ENCODE data around the gene SMIM23.

The SMIM23 gene

DNA sequence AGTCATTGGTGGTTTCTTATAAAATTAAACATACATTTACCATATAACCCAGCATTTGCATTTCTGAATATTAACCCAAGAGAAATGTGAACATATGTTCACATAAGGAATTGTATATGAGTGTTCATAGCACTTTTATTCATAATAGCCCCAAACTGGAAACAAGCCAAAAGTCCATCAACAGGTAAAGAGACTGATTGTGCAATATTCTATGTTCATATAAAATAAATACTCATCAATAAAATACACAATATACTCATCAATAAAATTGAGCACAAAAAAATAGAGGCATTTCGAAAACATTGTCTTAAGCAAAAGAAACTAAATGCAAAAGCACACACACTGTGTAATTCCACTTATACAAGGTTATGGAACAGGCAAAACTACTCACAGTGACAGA lies 3.7 kb downstream of the SMIM23 start:
- no peak overlapping the region for H3K14ac ChIP-seq (ENCODE audit: low read length in 2 of 2)
- H2AFZ ChIP-seq (ENCODE audit: low read depth, low read length), result no peak overlapping the region
- H2BK12ac ChIP-seq (ENCODE audit: low read length in 2 of 2), result no peak overlapping the region
- no peak overlapping the region for H3K18ac ChIP-seq (ENCODE audit: low read depth in 1 of 2, low read length in 2 of 2)
- H2AK5ac ChIP-seq (ENCODE audit: low read length, severe bottlenecking), result no peak overlapping the region
- no peak overlapping the region for H3K4ac ChIP-seq (ENCODE audit: low read depth in 1 of 2, low read length in 2 of 2)
- H3K27ac ChIP-seq (ENCODE audit: low read length, poor library complexity, severe bottlenecking), result no peak overlapping the region
- no peaks in the 10 kb centered on the region for H3K4me1 ChIP-seq (ENCODE audit: control insufficient read depth, insufficient read depth, low read depth, low read length)
- H3K23ac ChIP-seq (ENCODE audit: low read length in 2 of 2), result no peak overlapping the region
- H3K9ac ChIP-seq (ENCODE audit: low read length), result no peak overlapping the region
- no peak overlapping the region for H3K4me3 ChIP-seq (ENCODE audit: insufficient read depth in 1 of 2, low read depth in 1 of 2, low read length in 2 of 2)
- H3K27me3 ChIP-seq (ENCODE audit: control insufficient read depth in 1 of 2, insufficient read depth in 1 of 2, low read length in 2 of 2), result peaks cover 13 to 15% of the 10 kb centered on the region in 2 experiments
- no peak overlapping the region for H2BK5ac ChIP-seq (ENCODE audit: low read depth, low read length, poor library complexity, severe bottlenecking)
- H4K91ac ChIP-seq (ENCODE audit: low read length), result no peak overlapping the region
- no peak overlapping the region for H4K8ac ChIP-seq (ENCODE audit: low read length)
- no peaks in the 10 kb centered on the region for H3K79me1 ChIP-seq (replicated peaks; ENCODE audit: low read length, poor library complexity, severe bottlenecking)
- H3K36me3 ChIP-seq (ENCODE audit: control insufficient read depth in 1 of 2, insufficient read depth in 2 of 2, low read depth in 1 of 2, low read length in 2 of 2), result no peaks in the 10 kb centered on the region
- H2BK120ac ChIP-seq (ENCODE audit: low read depth, low read length), result no peak overlapping the region
- WGBS, result 67% methylated on average over 1 of the region's 1 CpG
- no peak for DNase-seq
- no peaks in the 10 kb centered on the region for H3K9me3 ChIP-seq (ENCODE audit: control insufficient read depth, low read length)
- H2BK15ac ChIP-seq (ENCODE audit: low read depth, poor library complexity, severe bottlenecking), result no peak overlapping the region
- no peak overlapping the region for H3K4me2 ChIP-seq (ENCODE audit: low read length, poor library complexity, severe bottlenecking)

DNA sequence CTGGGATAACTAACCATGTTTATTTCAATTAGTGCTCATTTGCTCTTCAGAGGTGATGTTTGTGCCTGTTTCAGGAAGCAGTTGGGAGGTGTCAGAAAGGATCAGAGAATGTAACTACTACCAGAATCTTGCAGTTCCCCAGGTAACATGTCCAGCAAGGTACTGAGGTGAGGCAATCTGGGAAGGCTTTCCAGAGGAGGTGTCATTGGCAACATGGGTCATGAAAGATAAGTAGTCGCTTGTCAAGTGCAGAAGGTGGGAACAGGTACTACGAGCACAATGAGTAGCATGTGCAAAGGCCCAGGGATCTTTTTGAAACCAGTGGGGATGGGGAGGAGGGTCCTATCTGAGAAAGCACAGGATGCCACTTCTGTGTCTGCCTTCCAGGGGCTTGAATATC lies 4.8 kb downstream of the SMIM23 start:
- H2BK12ac ChIP-seq (ENCODE audit: low read length in 2 of 2), result no peak overlapping the region
- no peak overlapping the region for H3K4ac ChIP-seq (ENCODE audit: low read depth in 1 of 2, low read length in 2 of 2)
- no peak overlapping the region for H3K14ac ChIP-seq (ENCODE audit: low read length in 2 of 2)
- WGBS, result 80% methylated on average over 2 of the region's 2 CpGs
- H3K4me3 ChIP-seq (ENCODE audit: insufficient read depth in 1 of 2, low read depth in 1 of 2, low read length in 2 of 2), result no peak overlapping the region
- H3K79me1 ChIP-seq (replicated peaks; ENCODE audit: low read length, poor library complexity, severe bottlenecking), result no peaks in the 10 kb centered on the region
- H3K27me3 ChIP-seq (ENCODE audit: control insufficient read depth in 1 of 2, insufficient read depth in 1 of 2, low read length in 2 of 2), result peaks cover 13 to 15% of the 10 kb centered on the region in 2 experiments
- H2AFZ ChIP-seq (ENCODE audit: low read depth, low read length), result no peak overlapping the region
- H3K18ac ChIP-seq (ENCODE audit: low read depth in 1 of 2, low read length in 2 of 2), result no peak overlapping the region
- no peaks in the 10 kb centered on the region for H3K9me3 ChIP-seq (ENCODE audit: control insufficient read depth, low read length)
- no peak for DNase-seq
- no peak overlapping the region for H3K23ac ChIP-seq (ENCODE audit: low read length in 2 of 2)
- H2AK5ac ChIP-seq (ENCODE audit: low read length, severe bottlenecking), result no peak overlapping the region
- no peaks in the 10 kb centered on the region for H3K4me1 ChIP-seq (ENCODE audit: control insufficient read depth, insufficient read depth, low read depth, low read length)
- H4K91ac ChIP-seq (ENCODE audit: low read length), result no peak overlapping the region
- no peak overlapping the region for H2BK120ac ChIP-seq (ENCODE audit: low read depth, low read length)
- H3K4me2 ChIP-seq (ENCODE audit: low read length, poor library complexity, severe bottlenecking), result no peak overlapping the region
- H2BK5ac ChIP-seq (ENCODE audit: low read depth, low read length, poor library complexity, severe bottlenecking), result no peak overlapping the region
- H3K27ac ChIP-seq (ENCODE audit: low read length, poor library complexity, severe bottlenecking), result no peak overlapping the region
- H4K8ac ChIP-seq (ENCODE audit: low read length), result no peak overlapping the region
- no peaks in the 10 kb centered on the region for H3K36me3 ChIP-seq (ENCODE audit: control insufficient read depth in 1 of 2, insufficient read depth in 2 of 2, low read depth in 1 of 2, low read length in 2 of 2)
- no peak overlapping the region for H2BK15ac ChIP-seq (ENCODE audit: low read depth, poor library complexity, severe bottlenecking)
- H3K9ac ChIP-seq (ENCODE audit: low read length), result no peak overlapping the region

DNA sequence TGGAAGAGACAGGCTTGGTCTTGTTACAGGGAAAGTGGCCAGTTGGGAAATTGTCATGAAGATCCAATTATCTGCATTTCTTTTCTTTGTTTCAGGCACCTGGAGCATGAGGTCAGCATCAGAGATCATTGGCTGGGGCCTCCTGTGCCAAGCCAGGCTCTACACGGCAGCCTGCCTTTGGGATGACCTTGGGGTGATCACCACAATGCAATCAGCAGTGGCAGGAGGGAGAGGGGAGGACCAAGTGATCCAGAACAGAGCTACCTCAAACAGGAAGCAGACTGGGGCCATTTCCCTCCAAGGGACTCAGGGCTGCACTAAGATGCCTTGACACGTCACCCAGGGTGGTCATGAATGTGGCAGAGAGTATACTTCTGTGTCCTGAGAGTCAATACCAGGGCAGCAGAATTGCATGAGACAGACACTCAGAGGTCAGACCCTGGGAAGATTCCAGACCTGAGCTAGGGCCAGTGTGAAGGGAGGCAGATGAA lies 8.9 kb downstream of the SMIM23 start:
- no peak overlapping the region for H4K8ac ChIP-seq (ENCODE audit: low read length)
- no peak overlapping the region for H3K14ac ChIP-seq (ENCODE audit: low read length in 2 of 2)
- no peak overlapping the region for H3K4ac ChIP-seq (ENCODE audit: low read depth in 1 of 2, low read length in 2 of 2)
- H4K91ac ChIP-seq (ENCODE audit: low read length), result no peak overlapping the region
- no peak overlapping the region for H3K4me2 ChIP-seq (ENCODE audit: low read length, poor library complexity, severe bottlenecking)
- H3K9me3 ChIP-seq (ENCODE audit: control insufficient read depth, low read length), result no peaks in the 10 kb centered on the region
- no peak overlapping the region for H2BK12ac ChIP-seq (ENCODE audit: low read length in 2 of 2)
- H3K79me1 ChIP-seq (replicated peaks; ENCODE audit: low read length, poor library complexity, severe bottlenecking), result no peaks in the 10 kb centered on the region
- H2AK5ac ChIP-seq (ENCODE audit: low read length, severe bottlenecking), result no peak overlapping the region
- H3K23ac ChIP-seq (ENCODE audit: low read length in 2 of 2), result no peak overlapping the region
- H2AFZ ChIP-seq (ENCODE audit: low read depth, low read length), result no peak overlapping the region
- peaks cover 18 to 19% of the 10 kb centered on the region in 2 experiments for H3K27me3 ChIP-seq (ENCODE audit: control insufficient read depth in 1 of 2, insufficient read depth in 1 of 2, low read length in 2 of 2)
- no peak overlapping the region for H2BK5ac ChIP-seq (ENCODE audit: low read depth, low read length, poor library complexity, severe bottlenecking)
- H3K9ac ChIP-seq (ENCODE audit: low read length), result no peak overlapping the region
- WGBS, result 71% methylated on average over 2 of the region's 2 CpGs
- H3K27ac ChIP-seq (ENCODE audit: low read length, poor library complexity, severe bottlenecking), result no peak overlapping the region
- no peak for DNase-seq
- H3K4me3 ChIP-seq (ENCODE audit: insufficient read depth in 1 of 2, low read depth in 1 of 2, low read length in 2 of 2), result no peak overlapping the region
- no peaks in the 10 kb centered on the region for H3K36me3 ChIP-seq (ENCODE audit: control insufficient read depth in 1 of 2, insufficient read depth in 2 of 2, low read depth in 1 of 2, low read length in 2 of 2)
- no peak overlapping the region for H2BK15ac ChIP-seq (ENCODE audit: low read depth, poor library complexity, severe bottlenecking)
- H3K18ac ChIP-seq (ENCODE audit: low read depth in 1 of 2, low read length in 2 of 2), result no peak overlapping the region
- H2BK120ac ChIP-seq (ENCODE audit: low read depth, low read length), result no peak overlapping the region
- H3K4me1 ChIP-seq (ENCODE audit: control insufficient read depth, insufficient read depth, low read depth, low read length), result no peaks in the 10 kb centered on the region

DNA sequence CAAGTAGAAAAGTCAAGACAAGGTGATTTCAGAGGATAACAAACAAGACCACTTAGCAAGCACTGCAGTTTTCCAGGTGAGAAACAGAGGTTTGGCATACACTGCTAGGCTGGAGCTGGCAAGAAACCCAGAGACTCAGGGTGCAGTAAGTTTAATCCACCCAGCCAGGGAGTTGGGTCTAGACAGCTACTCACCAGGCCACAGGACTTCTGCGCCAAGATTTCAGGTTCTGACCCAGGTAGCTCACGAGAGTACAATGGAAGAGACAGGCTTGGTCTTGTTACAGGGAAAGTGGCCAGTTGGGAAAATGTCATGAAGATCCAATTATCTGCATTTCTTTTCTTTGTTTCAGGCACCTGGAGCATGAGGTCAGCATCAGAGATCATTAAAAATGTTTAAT lies 9.8 kb downstream of the SMIM23 start:
- Histone ChIP-seq H3K9ac (ENCODE audit: low read length) (no peak overlapping the region), H3K4me2 (ENCODE audit: low read length, poor library complexity, severe bottlenecking) (no peak overlapping the region), H3K4me3 (ENCODE audit: insufficient read depth in 1 of 2, low read depth in 1 of 2, low read length in 2 of 2) (no peak overlapping the region), H3K14ac (ENCODE audit: low read length in 2 of 2) (no peak overlapping the region), H3K27ac (ENCODE audit: low read length, poor library complexity, severe bottlenecking) (no peak overlapping the region), H3K9me3 (ENCODE audit: control insufficient read depth, low read length) (no peaks in the 10 kb centered on the region), H3K4me1 (ENCODE audit: control insufficient read depth, insufficient read depth, low read depth, low read length) (no peaks in the 10 kb centered on the region), H3K4ac (ENCODE audit: low read depth in 1 of 2, low read length in 2 of 2) (no peak overlapping the region), H2AK5ac (ENCODE audit: low read length, severe bottlenecking) (no peak overlapping the region), H3K23ac (ENCODE audit: low read length in 2 of 2) (no peak overlapping the region), H2BK15ac (ENCODE audit: low read depth, poor library complexity, severe bottlenecking) (no peak overlapping the region), H2BK12ac (ENCODE audit: low read length in 2 of 2) (no peak overlapping the region), H3K79me1 (replicated peaks; ENCODE audit: low read length, poor library complexity, severe bottlenecking) (no peaks in the 10 kb centered on the region), H2BK5ac (ENCODE audit: low read depth, low read length, poor library complexity, severe bottlenecking) (no peak overlapping the region), H3K27me3 (ENCODE audit: control insufficient read depth in 1 of 2, insufficient read depth in 1 of 2, low read length in 2 of 2) (peaks cover 13 to 15% of the 10 kb centered on the region in 2 experiments), H3K36me3 (ENCODE audit: control insufficient read depth in 1 of 2, insufficient read depth in 2 of 2, low read depth in 1 of 2, low read length in 2 of 2) (no peaks in the 10 kb centered on the region), H4K91ac (ENCODE audit: low read length) (no peak overlapping the region), H3K18ac (ENCODE audit: low read depth in 1 of 2, low read length in 2 of 2) (no peak overlapping the region), H2BK120ac (ENCODE audit: low read depth, low read length) (no peak overlapping the region), H2AFZ (ENCODE audit: low read depth, low read length) (no peak overlapping the region), H4K8ac (ENCODE audit: low read length) (no peak overlapping the region)
- 65% methylated on average over 2 of the region's 2 CpGs for WGBS
- no peak for DNase-seq
